Sigmoid colon (tissue), 4 donors: Measurements from ENCODE around the gene IPO13.

Experiments
- CTCF ChIP-seq, 4 experiments: fragments of 450-650 bp in 3 of 4; fragments of 200-600 bp in 1 of 4; IDR thresholded peaks; one replicate each; pipeline ENCODE4 v1.5.1; 2016 to 2019; ENCODE audit warnings: antibody characterized with exemption in 4 of 4, mild to moderate bottlenecking in 3 of 4, moderate library complexity in 2 of 4
- EP300 ChIP-seq, 4 donors: sonication (generic); formaldehyde crosslinking; IDR thresholded peaks; one replicate each; pipeline ENCODE4 v1.6.1; 2017; ENCODE audit warnings: antibody characterized with exemption in 4 of 4
- POLR2A ChIP-seq, 2 donors: fragments of 450-650 bp; IDR thresholded peaks; one replicate each; pipeline ENCODE4 v1.6.1; 2016; ENCODE audit warnings: antibody characterized with exemption in 2 of 2, mild to moderate bottlenecking in 2 of 2, moderate library complexity in 2 of 2
- POLR2AphosphoS5 ChIP-seq, 4 donors: sonication (generic); formaldehyde crosslinking; IDR thresholded peaks; one replicate each; pipeline ENCODE4 v1.6.1; 2017; ENCODE audit warnings: antibody characterized with exemption in 4 of 4

GRCh38 chr1:44000122-44000665 lies 53.4 kb downstream of the IPO13 start:
- no peak for TF ChIP-seq POLR2AphosphoS5 (IDR thresholded peaks at IDR 0.05)
- TF ChIP-seq POLR2A (IDR thresholded peaks at IDR 0.05): no peak
- TF ChIP-seq CTCF (IDR thresholded peaks at IDR 0.05): no peak
- TF ChIP-seq EP300 (IDR thresholded peaks at IDR 0.05): no peak
